CD4-positive, alpha-beta T cell treated with Interleukin-12 subunit alpha and Interleukin-12 subunit beta, for 1 hour (primary cell): Measurements from ENCODE around the gene KAT6B.
"Not testable (repeated sequence)": the region's sequence is repeated elsewhere in the genome, so short reads cannot be mapped to it uniquely, and the experiment has no call there.

ENCODE experiments used
- DNase-seq: peaks from one replicate; pipeline ENCODE4 v3.0.0-alpha.2; 2020

Gene KAT6B

GRCh38 chr10:74893329-74893728 is 66.9 kb downstream of the KAT6B start:
- DNase-seq: not testable (repeated sequence)

- DNase-seq: no peak
Measured at GRCh38 chr10:74896788-74897527, 70.6 kb downstream of the KAT6B start.

- DNase-seq: peak; percentile 13
Measured at GRCh38 chr10:74898201-74898976, 72.0 kb downstream of the KAT6B start.

- peak; percentile 48 for DNase-seq
Measured at GRCh38 chr10:74900297-74900696, 73.9 kb downstream of the KAT6B start.

GRCh38 chr10:74901301-74901700 is 74.9 kb downstream of the KAT6B start:
- no peak for DNase-seq

- no peak for DNase-seq
Measured at GRCh38 chr10:74901867-74902450, 75.6 kb downstream of the KAT6B start.

- DNase-seq: no peak
Measured at GRCh38 chr10:74903491-74903890, 77.1 kb downstream of the KAT6B start.

- no peak for DNase-seq
Measured at GRCh38 chr10:74906611-74907198, 80.3 kb downstream of the KAT6B start.

GRCh38 chr10:74909670-74910069 is 83.3 kb downstream of the KAT6B start:
- DNase-seq: no peak

- DNase-seq: no peak
Measured at GRCh38 chr10:74910241-74910975, 84.0 kb downstream of the KAT6B start.

GRCh38 chr10:74910976-74911350 is 84.6 kb downstream of the KAT6B start:
- no peak for DNase-seq

- DNase-seq: no peak
Measured at GRCh38 chr10:74912182-74912581, 85.8 kb downstream of the KAT6B start.

- DNase-seq: no peak
Measured at GRCh38 chr10:74912682-74913081, 86.3 kb downstream of the KAT6B start.

GRCh38 chr10:74913377-74913979 is 87.1 kb downstream of the KAT6B start:
- DNase-seq: no peak

- DNase-seq: no peak
Measured at GRCh38 chr10:74916283-74916682, 89.9 kb downstream of the KAT6B start.

GRCh38 chr10:74917481-74918077 is 91.2 kb downstream of the KAT6B start:
- DNase-seq: no peak

- no peak for DNase-seq
Measured at GRCh38 chr10:74919671-74920070, 93.3 kb downstream of the KAT6B start.

GRCh38 chr10:74921070-74921469 is 94.7 kb downstream of the KAT6B start:
- DNase-seq: not testable (repeated sequence)

- no peak for DNase-seq
Measured at GRCh38 chr10:74921744-74922143, 95.3 kb downstream of the KAT6B start.

- DNase-seq: no peak
Measured at GRCh38 chr10:74922921-74923320, 96.5 kb downstream of the KAT6B start.

GRCh38 chr10:74923556-74923955 is 97.2 kb downstream of the KAT6B start:
- no peak for DNase-seq
